ENCODE measurements around the gene MGAT5.

MGAT5 gene

GRCh38 chr2:134249755-134250154 lies 4.1 kb upstream of the MGAT5 start:
- TF ChIP-seq, protein P1, sequence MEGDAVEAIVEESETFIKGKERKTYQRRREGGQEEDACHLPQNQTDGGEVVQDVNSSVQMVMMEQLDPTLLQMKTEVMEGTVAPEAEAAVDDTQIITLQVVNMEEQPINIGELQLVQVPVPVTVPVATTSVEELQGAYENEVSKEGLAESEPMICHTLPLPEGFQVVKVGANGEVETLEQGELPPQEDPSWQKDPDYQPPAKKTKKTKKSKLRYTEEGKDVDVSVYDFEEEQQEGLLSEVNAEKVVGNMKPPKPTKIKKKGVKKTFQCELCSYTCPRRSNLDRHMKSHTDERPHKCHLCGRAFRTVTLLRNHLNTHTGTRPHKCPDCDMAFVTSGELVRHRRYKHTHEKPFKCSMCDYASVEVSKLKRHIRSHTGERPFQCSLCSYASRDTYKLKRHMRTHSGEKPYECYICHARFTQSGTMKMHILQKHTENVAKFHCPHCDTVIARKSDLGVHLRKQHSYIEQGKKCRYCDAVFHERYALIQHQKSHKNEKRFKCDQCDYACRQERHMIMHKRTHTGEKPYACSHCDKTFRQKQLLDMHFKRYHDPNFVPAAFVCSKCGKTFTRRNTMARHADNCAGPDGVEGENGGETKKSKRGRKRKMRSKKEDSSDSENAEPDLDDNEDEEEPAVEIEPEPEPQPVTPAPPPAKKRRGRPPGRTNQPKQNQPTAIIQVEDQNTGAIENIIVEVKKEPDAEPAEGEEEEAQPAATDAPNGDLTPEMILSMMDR (IDR thresholded peaks at IDR 0.05; ENCODE audit: insufficient read depth, low read depth, low read length, missing control alignments): no peak
- H3K4me3 ChIP-seq (ENCODE audit: low read length): no peak overlapping the region
- DNase-seq (ENCODE audit: low read depth): no peak

- no peak overlapping the region for H3K4me3 ChIP-seq (ENCODE audit: low read length)
- no peak for DNase-seq (ENCODE audit: low read depth)
- TF ChIP-seq, protein P1 (IDR thresholded peaks at IDR 0.05; ENCODE audit: insufficient read depth, low read depth, low read length, missing control alignments): no peak
These were observed 2.9 kb upstream of the MGAT5 start for GRCh38 chr2:134250840-134251461.

- DNase-seq (ENCODE audit: low read depth): no peak
- H3K4me3 ChIP-seq (ENCODE audit: low read length): no peak overlapping the region
- TF ChIP-seq, protein P1 (IDR thresholded peaks at IDR 0.05; ENCODE audit: insufficient read depth, low read depth, low read length, missing control alignments): no peak
These were observed 1.7 kb upstream of the MGAT5 start for GRCh38 chr2:134252092-134252750.

GRCh38 chr2:134253117-134253704 lies 661 bp upstream of the MGAT5 start:
- no peak overlapping the region for H3K4me3 ChIP-seq (ENCODE audit: low read length)
- DNase-seq (ENCODE audit: low read depth): no peak
- TF ChIP-seq, protein P1 (IDR thresholded peaks at IDR 0.05; ENCODE audit: insufficient read depth, low read depth, low read length, missing control alignments): no peak

GRCh38 chr2:134254824-134255223 lies 952 bp downstream of the MGAT5 start:
- TF ChIP-seq, protein P1 (IDR thresholded peaks at IDR 0.05; ENCODE audit: insufficient read depth, low read depth, low read length, missing control alignments): no peak
- no peak for DNase-seq (ENCODE audit: low read depth)
- H3K4me3 ChIP-seq (ENCODE audit: low read length): no peak overlapping the region

DNA sequence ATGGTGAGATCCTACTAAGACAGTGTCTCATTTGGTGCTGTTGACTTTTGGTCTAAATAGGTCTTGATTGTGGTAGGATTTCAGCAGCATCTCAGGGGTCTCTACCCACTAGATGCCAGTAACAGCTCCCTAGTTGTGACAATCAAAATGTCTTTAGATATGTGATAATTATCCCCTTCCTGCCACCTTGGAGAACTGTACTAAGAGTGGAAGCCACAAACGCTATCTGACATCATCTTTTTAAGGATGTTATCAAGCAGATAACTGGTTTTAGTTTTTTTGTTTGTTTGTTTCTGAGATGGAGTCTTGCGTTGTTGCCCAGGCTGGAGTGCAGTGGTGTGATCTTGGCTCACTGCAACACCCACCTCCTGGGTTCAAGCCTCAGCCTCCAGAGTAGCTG lies 3.1 kb downstream of the MGAT5 start:
- no peak for DNase-seq (ENCODE audit: low read depth)
- TF ChIP-seq, protein P1 (IDR thresholded peaks at IDR 0.05; ENCODE audit: insufficient read depth, low read depth, low read length, missing control alignments): no peak
- H3K4me3 ChIP-seq (ENCODE audit: low read length): no peak overlapping the region

All from epithelial cell of esophagus (primary cell).